ENCODE measurements around the gene DCANP1.

GRCh38 chr5:135487037-135487395, 39.9 kb upstream of the DCANP1 start:
- TF ChIP-seq SIN3A (IDR thresholded peaks at IDR 0.05; ENCODE audit: borderline replicate concordance, insufficient read depth, low read length): no peak
- no peak for TF ChIP-seq POLR2AphosphoS5 (IDR thresholded peaks at IDR 0.05; ENCODE audit: low read depth, low read length)

All from PFSK-1 (cell line).